ENCODE data around the gene ACSL5. TPM values are rescaled to one million over a fixed set of nuclear protein-coding genes. Genes with fewer than 3 reads are reported as not detected.

Gene ACSL5
- 0.13 to 0.27 TPM (median 0.21 TPM) in 5 replicates for total RNA-seq (2022; extraction: Qiagen RNA extraction; ENCODE audit: low read depth)

GRCh38 chr10:112373912-112374338 is at the start of gene ACSL5:
ACSL5 (plus strand) TSS chr10:112374116; CDS start chr10:112394947, 20,831 bp downstream.

DNA sequence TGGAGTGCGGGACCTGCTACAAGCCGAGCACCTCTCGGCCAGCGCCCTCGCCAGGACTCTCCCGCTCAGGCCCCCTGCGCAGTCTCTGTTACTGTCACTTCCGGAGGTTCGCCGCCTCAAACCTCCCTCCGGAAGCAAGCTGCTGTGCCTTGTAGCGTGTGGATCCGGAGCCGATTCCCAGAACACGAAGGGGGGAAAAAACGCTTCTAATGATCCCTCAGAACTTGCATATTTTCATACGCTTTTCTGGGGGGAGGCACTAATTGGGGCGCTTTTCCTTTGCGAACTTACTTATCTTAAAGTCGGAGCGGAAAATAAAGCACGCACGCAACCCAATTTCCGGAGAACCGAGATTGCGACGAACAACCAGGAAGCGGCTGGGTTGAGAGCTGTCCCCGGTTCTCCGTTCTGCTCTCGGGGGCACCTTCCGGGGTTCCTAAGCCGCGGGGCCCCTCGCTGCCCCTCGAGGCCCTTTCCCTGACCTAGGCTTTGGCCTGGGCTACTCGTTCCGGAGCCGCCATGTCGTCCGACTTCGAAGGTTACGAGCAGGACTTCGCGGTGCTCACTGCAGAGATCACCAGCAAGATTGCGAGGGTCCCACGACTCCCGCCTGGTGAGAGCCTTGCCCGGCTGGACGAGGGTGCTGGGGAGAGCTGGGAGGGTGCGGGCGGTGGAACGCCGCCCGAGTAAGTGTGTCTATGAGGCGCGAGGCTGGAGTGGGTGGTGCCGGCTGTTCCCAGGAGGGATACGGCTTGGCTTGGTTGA is 73.1 kb downstream of the ACSL5 start, which contains the start of the genes VTI1A and ZDHHC6:
Gene VTI1A (plus strand): TSS at position 361 of the 765 bp plus-strand sequence. CDS start 159 bp downstream, at position 520.
Gene ZDHHC6 (minus strand): TSS at position 60 of the 765 bp plus-strand sequence. CDS start 1,478 bp downstream, outside the sequence.

Other genes with a start within 250 kb of the ACSL5 start
- 5.4 to 8.4 TPM (median 7.6 TPM) in 5 replicates for gene GPAM, start 190.4 kb upstream of the ACSL5 start, total RNA-seq (2022; extraction: Qiagen RNA extraction; ENCODE audit: low read depth)
- gene TECTB, start 90.7 kb upstream of the ACSL5 start, total RNA-seq (2022; extraction: Qiagen RNA extraction; ENCODE audit: low read depth): not detected in 5 replicates
- 21.8 to 34.4 TPM (median 31.6 TPM) in 5 replicates for gene ZDHHC6, start 72.8 kb downstream of the ACSL5 start, total RNA-seq (2022; extraction: Qiagen RNA extraction; ENCODE audit: low read depth)
- 12.6 to 15.9 TPM (median 13.9 TPM) in 5 replicates for gene VTI1A, start 73.1 kb downstream of the ACSL5 start, total RNA-seq (2022; extraction: Qiagen RNA extraction; ENCODE audit: low read depth)